C4-2B (cell line): ENCODE data around the gene PFN3.

Source experiments
- ZFX ChIP-seq: fragments of 450-650 bp; IDR thresholded peaks from 2 replicates; pipeline ENCODE4 v1.6.1; 2017
- TF ChIP-seq, protein P1 (sequence below): fragments of 450-650 bp; conservative IDR thresholded peaks from 2 replicates; pipeline ENCODE4 v1.5.1; 2017; ENCODE audit warnings: mild to moderate bottlenecking

DNA sequence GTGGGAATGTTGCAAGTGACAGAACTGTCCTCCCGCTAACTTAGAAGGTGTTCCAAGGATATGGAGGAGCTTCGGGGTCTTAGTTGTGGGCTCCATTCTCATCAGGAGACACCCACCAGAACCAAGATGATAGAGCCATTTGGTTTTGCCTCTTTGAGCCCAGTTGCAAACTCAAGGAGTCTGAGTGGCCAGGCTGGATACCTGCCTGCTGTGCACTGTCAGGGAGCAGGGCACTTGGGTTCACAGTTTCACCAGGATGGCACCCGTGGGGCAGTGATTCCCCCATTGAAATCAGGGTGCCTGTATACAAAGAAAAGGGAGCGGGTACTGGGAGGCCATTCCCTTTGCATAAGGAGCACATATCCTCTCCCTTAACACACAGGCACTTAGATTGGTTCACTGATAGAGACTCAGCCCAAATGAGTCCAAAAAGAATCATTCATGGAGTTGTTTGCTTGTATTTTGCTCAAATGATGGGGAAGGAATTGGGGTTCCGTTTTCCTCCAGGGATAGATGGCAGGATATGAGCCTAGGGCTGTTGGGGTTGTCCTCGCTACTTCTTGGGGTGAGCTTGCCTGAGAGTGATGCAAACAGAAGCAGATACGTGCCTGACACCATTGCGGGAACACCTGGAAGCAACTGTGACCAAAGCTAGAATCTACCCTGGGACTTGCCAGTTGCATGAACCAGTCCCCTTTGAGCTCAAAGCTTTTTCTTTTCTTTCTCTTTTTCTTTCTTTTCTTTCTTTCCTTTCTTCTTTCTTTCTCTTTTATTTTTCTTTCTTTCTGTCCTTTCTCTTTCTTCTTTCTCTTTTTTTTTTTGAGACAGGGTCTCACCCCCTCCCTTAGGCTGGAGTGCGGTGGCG, 44.8 kb upstream of the PFN3 start:
- TF ChIP-seq, protein P1, sequence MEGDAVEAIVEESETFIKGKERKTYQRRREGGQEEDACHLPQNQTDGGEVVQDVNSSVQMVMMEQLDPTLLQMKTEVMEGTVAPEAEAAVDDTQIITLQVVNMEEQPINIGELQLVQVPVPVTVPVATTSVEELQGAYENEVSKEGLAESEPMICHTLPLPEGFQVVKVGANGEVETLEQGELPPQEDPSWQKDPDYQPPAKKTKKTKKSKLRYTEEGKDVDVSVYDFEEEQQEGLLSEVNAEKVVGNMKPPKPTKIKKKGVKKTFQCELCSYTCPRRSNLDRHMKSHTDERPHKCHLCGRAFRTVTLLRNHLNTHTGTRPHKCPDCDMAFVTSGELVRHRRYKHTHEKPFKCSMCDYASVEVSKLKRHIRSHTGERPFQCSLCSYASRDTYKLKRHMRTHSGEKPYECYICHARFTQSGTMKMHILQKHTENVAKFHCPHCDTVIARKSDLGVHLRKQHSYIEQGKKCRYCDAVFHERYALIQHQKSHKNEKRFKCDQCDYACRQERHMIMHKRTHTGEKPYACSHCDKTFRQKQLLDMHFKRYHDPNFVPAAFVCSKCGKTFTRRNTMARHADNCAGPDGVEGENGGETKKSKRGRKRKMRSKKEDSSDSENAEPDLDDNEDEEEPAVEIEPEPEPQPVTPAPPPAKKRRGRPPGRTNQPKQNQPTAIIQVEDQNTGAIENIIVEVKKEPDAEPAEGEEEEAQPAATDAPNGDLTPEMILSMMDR = no peak
- no peak for TF ChIP-seq ZFX
